ENCODE measurements around the gene DENND4A.
"Not testable (repeated sequence)": the region's sequence is repeated elsewhere in the genome, so short reads cannot be mapped to it uniquely, and the experiment has no call there.

GRCh38 chr15:65733599-65733998 is 58.5 kb downstream of the DENND4A start:
- TF ChIP-seq CTCF, POLR2A, EP300 (IDR thresholded peaks at IDR 0.05): not testable (repeated sequence)

Measured in tibial nerve (tissue), 4 donors.